Keratinocyte (primary cell): ENCODE measurements around the gene PHF23.

Source experiments
- CTCF ChIP-seq, 3 experiments: IDR thresholded peaks in 1 of 3; conservative IDR thresholded peaks in 1 of 3; optimal IDR thresholded peaks in 1 of 3; 2 replicates in 2 of 3; 3 replicates in 1 of 3; pipeline versions ENCODE3 to v1.5.1; 2011; ENCODE audit warnings: low read length in 3 of 3, mild to moderate bottlenecking in 3 of 3, moderate library complexity in 2 of 3, control low read depth in 1 of 3, inconsistent platforms in 1 of 3; ENCODE audit not compliant: insufficient read depth in 2 of 3; ENCODE audit errors: extremely low read depth in 1 of 3
- EZH2 ChIP-seq: IDR thresholded peaks from one replicate; pipeline ENCODE4 v1.6.1; 2012; ENCODE audit warnings: inconsistent platforms, mild to moderate bottlenecking, low read length, moderate library complexity

GRCh38 chr17:7233701-7234082 is 5.6 kb downstream of the PHF23 start:
- TF ChIP-seq EZH2 (no peak), CTCF (optimal IDR thresholded peaks at IDR 0.05 in 1 of 3, IDR thresholded peaks at IDR 0.05 in 1 of 3, conservative IDR thresholded peaks at IDR 0.05 in 1 of 3; ENCODE audit: extremely low read depth in 1 of 3, insufficient read depth in 2 of 3, low read length in 3 of 3) (no peak)
